ENCODE measurements around the gene RAD9A.

RAD9A gene

GRCh38 chr11:67419325-67420049 is 27.7 kb downstream of the RAD9A start:
- Histone ChIP-seq H3K9ac (ENCODE audit: low read length) (no peak overlapping the region), H3F3A (ENCODE audit: insufficient read depth, low read length) (no peaks in the 10 kb centered on the region), H3K27me3 (replicated peaks; ENCODE audit: insufficient read depth, low read length) (peaks cover 6% of the 10 kb centered on the region; the same call in 1 of the 2 replicates), H3K79me2 (ENCODE audit: low read length) (no peaks in the 10 kb centered on the region), H3K36me3 (replicated peaks; ENCODE audit: insufficient read depth, low read length) (no peaks in the 10 kb centered on the region), H3K4me1 (ENCODE audit: low read length) (peaks cover 17% of the 10 kb centered on the region; the same call in 1 of the 2 replicates), H3K9me2 (replicated peaks; ENCODE audit: insufficient read depth, low read length) (no peaks in the 10 kb centered on the region), H3K9me3 (replicated peaks; ENCODE audit: insufficient read depth, low read length) (no peaks in the 10 kb centered on the region), H4K20me1 (ENCODE audit: insufficient read depth, low read length) (no peaks in the 10 kb centered on the region), H3K4me2 (ENCODE audit: low read depth, low read length) (peak overlapping the region; percentile 25; the same call in 1 of the 2 replicates), H3K27ac (ENCODE audit: low read length) (no peak overlapping the region), H3K4me3 (ENCODE audit: low read length) (no peak overlapping the region), H2AFZ (ENCODE audit: low read length) (no peak overlapping the region)
- TF ChIP-seq EZH2 (optimal IDR thresholded peaks at IDR 0.05; ENCODE audit: low read depth, low read length), result no peak
- TF ChIP-seq, protein P1, sequence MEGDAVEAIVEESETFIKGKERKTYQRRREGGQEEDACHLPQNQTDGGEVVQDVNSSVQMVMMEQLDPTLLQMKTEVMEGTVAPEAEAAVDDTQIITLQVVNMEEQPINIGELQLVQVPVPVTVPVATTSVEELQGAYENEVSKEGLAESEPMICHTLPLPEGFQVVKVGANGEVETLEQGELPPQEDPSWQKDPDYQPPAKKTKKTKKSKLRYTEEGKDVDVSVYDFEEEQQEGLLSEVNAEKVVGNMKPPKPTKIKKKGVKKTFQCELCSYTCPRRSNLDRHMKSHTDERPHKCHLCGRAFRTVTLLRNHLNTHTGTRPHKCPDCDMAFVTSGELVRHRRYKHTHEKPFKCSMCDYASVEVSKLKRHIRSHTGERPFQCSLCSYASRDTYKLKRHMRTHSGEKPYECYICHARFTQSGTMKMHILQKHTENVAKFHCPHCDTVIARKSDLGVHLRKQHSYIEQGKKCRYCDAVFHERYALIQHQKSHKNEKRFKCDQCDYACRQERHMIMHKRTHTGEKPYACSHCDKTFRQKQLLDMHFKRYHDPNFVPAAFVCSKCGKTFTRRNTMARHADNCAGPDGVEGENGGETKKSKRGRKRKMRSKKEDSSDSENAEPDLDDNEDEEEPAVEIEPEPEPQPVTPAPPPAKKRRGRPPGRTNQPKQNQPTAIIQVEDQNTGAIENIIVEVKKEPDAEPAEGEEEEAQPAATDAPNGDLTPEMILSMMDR (IDR thresholded peaks at IDR 0.05; ENCODE audit: low read length), result no peak
- TF ChIP-seq EZH2phosphoT487 (IDR thresholded peaks at IDR 0.05; ENCODE audit: low read length), result no peak
- no peak for DNase-seq

GRCh38 chr11:67420147-67420645 is 28.4 kb downstream of the RAD9A start:
- Histone ChIP-seq H2AFZ (ENCODE audit: low read length) (no peak overlapping the region), H3K4me3 (ENCODE audit: low read length) (peak overlapping the region; percentile 44; the same call in 1 of the 2 replicates), H3K9me2 (replicated peaks; ENCODE audit: insufficient read depth, low read length) (no peaks in the 10 kb centered on the region), H3K27ac (ENCODE audit: low read length) (no peak overlapping the region), H3F3A (ENCODE audit: insufficient read depth, low read length) (no peaks in the 10 kb centered on the region), H3K9ac (ENCODE audit: low read length) (peak overlapping the region; percentile 55), H4K20me1 (ENCODE audit: insufficient read depth, low read length) (no peaks in the 10 kb centered on the region), H3K79me2 (ENCODE audit: low read length) (no peaks in the 10 kb centered on the region), H3K36me3 (replicated peaks; ENCODE audit: insufficient read depth, low read length) (no peaks in the 10 kb centered on the region), H3K9me3 (replicated peaks; ENCODE audit: insufficient read depth, low read length) (no peaks in the 10 kb centered on the region), H3K4me2 (ENCODE audit: low read depth, low read length) (peak overlapping the region; percentile 88), H3K27me3 (replicated peaks; ENCODE audit: insufficient read depth, low read length) (peaks cover under 1% of the 10 kb centered on the region; the same call in 1 of the 2 replicates), H3K4me1 (ENCODE audit: low read length) (peaks cover 17% of the 10 kb centered on the region; the same call in 1 of the 2 replicates)
- TF ChIP-seq EZH2 (optimal IDR thresholded peaks at IDR 0.05; ENCODE audit: low read depth, low read length), result no peak
- TF ChIP-seq, protein P1 (IDR thresholded peaks at IDR 0.05; ENCODE audit: low read length), result no peak
- no peak for TF ChIP-seq EZH2phosphoT487 (IDR thresholded peaks at IDR 0.05; ENCODE audit: low read length)
- no peak for DNase-seq

DNA sequence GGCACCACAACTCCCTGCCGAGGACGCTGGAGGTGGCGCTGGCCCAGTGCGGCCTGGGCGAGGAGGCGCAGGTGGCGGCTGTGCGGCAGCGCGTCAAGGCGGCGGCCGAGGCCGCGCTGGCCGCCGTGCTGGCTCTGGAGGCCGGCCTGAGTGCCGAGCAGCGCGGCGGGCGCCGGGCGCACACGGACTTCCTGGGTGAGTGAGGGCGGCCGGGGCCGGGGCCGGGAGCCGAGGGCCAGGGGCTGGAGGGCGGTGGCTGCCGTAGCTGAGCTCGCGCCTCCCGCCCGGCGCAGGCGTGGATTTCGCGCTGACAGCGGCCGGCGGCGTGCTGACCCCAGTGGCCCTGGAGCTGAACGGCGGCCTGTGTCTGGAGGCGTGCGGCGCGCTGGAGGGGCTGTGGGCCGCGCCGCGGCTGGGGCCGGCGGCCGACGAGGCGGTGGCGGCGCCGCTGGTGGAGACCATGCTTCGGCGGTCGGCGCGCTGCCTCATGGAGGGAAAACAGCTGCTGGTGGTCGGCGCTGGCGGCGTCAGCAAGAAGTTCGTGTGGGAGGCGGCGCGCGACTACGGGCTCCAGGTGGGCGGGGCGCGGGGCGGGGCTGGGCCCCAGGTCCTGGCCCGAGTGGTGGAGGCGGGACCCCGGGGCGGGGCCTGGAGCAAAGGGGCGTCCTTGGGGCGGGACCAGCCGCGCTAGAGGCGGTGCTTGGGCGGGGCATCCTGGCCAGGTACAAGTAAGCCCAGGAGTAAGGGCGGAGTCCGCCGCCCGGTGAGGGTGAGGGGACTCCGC is 29.1 kb downstream of the RAD9A start:
- Histone ChIP-seq H3K36me3 (replicated peaks; ENCODE audit: insufficient read depth, low read length) (no peaks in the 10 kb centered on the region), H4K20me1 (ENCODE audit: insufficient read depth, low read length) (no peaks in the 10 kb centered on the region), H3K4me3 (ENCODE audit: low read length) (peak overlapping the region; percentile 61), H3K27me3 (replicated peaks; ENCODE audit: insufficient read depth, low read length) (no peaks in the 10 kb centered on the region), H3K4me1 (ENCODE audit: low read length) (peaks cover 17% of the 10 kb centered on the region; the same call in 1 of the 2 replicates), H3K9me3 (replicated peaks; ENCODE audit: insufficient read depth, low read length) (no peaks in the 10 kb centered on the region), H3K9ac (ENCODE audit: low read length) (peak overlapping the region; percentile 55), H3F3A (ENCODE audit: insufficient read depth, low read length) (no peaks in the 10 kb centered on the region), H3K4me2 (ENCODE audit: low read depth, low read length) (peak overlapping the region; percentile 99), H3K27ac (ENCODE audit: low read length) (no peak overlapping the region), H3K9me2 (replicated peaks; ENCODE audit: insufficient read depth, low read length) (no peaks in the 10 kb centered on the region), H2AFZ (ENCODE audit: low read length) (peak overlapping the region; percentile 93), H3K79me2 (ENCODE audit: low read length) (no peaks in the 10 kb centered on the region)
- peak; percentile 93 for DNase-seq
- TF ChIP-seq, protein P1 (IDR thresholded peaks at IDR 0.05; ENCODE audit: low read length), result no peak
- TF ChIP-seq EZH2 (optimal IDR thresholded peaks at IDR 0.05; ENCODE audit: low read depth, low read length) (no peak), EZH2phosphoT487 (IDR thresholded peaks at IDR 0.05; ENCODE audit: low read length) (no peak)
